ENCODE data around the gene CYBB.

DNA sequence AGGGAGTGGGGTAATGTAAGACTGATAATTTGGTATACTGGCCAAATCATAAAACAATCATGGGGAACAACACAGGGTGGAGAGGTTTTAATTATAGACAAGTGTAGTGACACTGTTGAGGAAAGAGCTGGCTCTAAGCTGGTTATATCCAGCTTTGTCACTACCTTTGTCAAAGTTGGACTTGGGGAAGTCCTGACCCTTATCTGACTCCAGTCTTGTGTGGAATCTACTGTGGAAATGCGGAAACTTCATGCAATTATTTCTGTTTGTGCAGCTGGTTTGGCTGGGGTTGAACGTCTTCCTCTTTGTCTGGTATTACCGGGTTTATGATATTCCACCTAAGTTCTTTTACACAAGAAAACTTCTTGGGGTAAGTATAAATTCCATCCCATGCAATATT is 2.0 kb downstream of the CYBB start:
- TF ChIP-seq, protein P1, sequence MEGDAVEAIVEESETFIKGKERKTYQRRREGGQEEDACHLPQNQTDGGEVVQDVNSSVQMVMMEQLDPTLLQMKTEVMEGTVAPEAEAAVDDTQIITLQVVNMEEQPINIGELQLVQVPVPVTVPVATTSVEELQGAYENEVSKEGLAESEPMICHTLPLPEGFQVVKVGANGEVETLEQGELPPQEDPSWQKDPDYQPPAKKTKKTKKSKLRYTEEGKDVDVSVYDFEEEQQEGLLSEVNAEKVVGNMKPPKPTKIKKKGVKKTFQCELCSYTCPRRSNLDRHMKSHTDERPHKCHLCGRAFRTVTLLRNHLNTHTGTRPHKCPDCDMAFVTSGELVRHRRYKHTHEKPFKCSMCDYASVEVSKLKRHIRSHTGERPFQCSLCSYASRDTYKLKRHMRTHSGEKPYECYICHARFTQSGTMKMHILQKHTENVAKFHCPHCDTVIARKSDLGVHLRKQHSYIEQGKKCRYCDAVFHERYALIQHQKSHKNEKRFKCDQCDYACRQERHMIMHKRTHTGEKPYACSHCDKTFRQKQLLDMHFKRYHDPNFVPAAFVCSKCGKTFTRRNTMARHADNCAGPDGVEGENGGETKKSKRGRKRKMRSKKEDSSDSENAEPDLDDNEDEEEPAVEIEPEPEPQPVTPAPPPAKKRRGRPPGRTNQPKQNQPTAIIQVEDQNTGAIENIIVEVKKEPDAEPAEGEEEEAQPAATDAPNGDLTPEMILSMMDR (IDR thresholded peaks at IDR 0.05) = no peak
- no peak for TF ChIP-seq POLR2A (IDR thresholded peaks at IDR 0.05)

Data from esophagus squamous epithelium (tissue), 4 donors.